Right atrium auricular region (tissue), 2 donors: ENCODE data around the gene ZNF507. TPM values are rescaled to one million over a fixed set of nuclear protein-coding genes. Genes with fewer than 3 reads are reported as not detected.

ENCODE experiments used
- DNase-seq: peaks from one replicate; pipeline ENCODE4 v3.0.0-alpha.2; 2019; ENCODE audit warnings: low spot score
- H3K27ac ChIP-seq, 2 donors: fragments of 200-600 bp; sonication (generic); 1 replicate in 1 of 2; 2 replicates in 1 of 2; pipeline ENCODE4 v1.5.1; 2016 to 2019
- H3K27me3 ChIP-seq, 2 donors: fragments of 200-600 bp; sonication (generic); one replicate each; pipeline versions ENCODE4 v1.5.1 to v1.6.0; 2017 to 2019
- H3K36me3 ChIP-seq: fragments of 200-600 bp; sonication (generic); one replicate; pipeline ENCODE4 v1.5.1; 2016
- H3K4me1 ChIP-seq, 2 donors: fragments of 200-600 bp; sonication (generic); one replicate each; pipeline versions ENCODE4 v1.5.1 to v1.6.0; 2017 to 2019
- H3K4me3 ChIP-seq, 2 donors: fragments of 200-600 bp; sonication (generic); 1 replicate in 1 of 2; 2 replicates in 1 of 2; pipeline ENCODE4 v1.5.1; 2017 to 2019; ENCODE audit warnings: mild to moderate bottlenecking in 1 of 2, moderate library complexity in 1 of 2
- H3K9me3 ChIP-seq, 2 donors: fragments of 200-600 bp; sonication (generic); one replicate each; pipeline ENCODE4 v1.5.1; 2019
- CTCF ChIP-seq, 2 donors: fragments of 200-600 bp; sonication (generic); IDR thresholded peaks; one replicate each; pipeline ENCODE4 v1.5.1; 2019; ENCODE audit warnings: antibody characterized with exemption in 2 of 2
- total RNA-seq, 2 donors: library from RNA; depleted of rRNA; stranded (reverse); fragments of >200 nt; gene quantifications; one replicate each; pipeline ENCODE4 v1.1.0, GENCODE V29; 2016

Gene ZNF507
- total RNA-seq, 2 donors from 2014 or later = 9.0 to 12.7 TPM

GRCh38 chr19:32333227-32333626, 12.2 kb upstream of the ZNF507 start:
- H3K4me1 ChIP-seq = no peaks in the 10 kb centered on the region
- H3K4me3 ChIP-seq = no peak overlapping the region
- H3K27ac ChIP-seq = no peak overlapping the region
- TF ChIP-seq CTCF (IDR thresholded peaks at IDR 0.05) = no peak
- H3K36me3 ChIP-seq = no peaks in the 10 kb centered on the region
- no peaks in the 10 kb centered on the region for H3K9me3 ChIP-seq
- no peak for DNase-seq
- no peaks in the 10 kb centered on the region for H3K27me3 ChIP-seq

- Histone ChIP-seq H3K4me3 (peak overlapping the region in 1 of 2 donors; percentile 28), H3K27me3 (no peaks in the 10 kb centered on the region)
- no peak for DNase-seq
These were observed 8.9 kb upstream of the ZNF507 start for GRCh38 chr19:32336259-32337083.

GRCh38 chr19:32337084-32337808, 8.2 kb upstream of the ZNF507 start:
- Histone ChIP-seq H3K27me3 (no peaks in the 10 kb centered on the region), H3K9me3 (no peaks in the 10 kb centered on the region), H3K4me1 (no peaks in the 10 kb centered on the region), H3K4me3 (peak overlapping the region; percentile 27 to 28), H3K36me3 (no peaks in the 10 kb centered on the region), H3K27ac (no peak overlapping the region)
- TF ChIP-seq CTCF (IDR thresholded peaks at IDR 0.05) = peak in 1 of 2 donors; percentile 0
- no peak for DNase-seq

More at GRCh38 chr19:32336259-32337083, 8.9 kb upstream of the ZNF507 start:
- H3K4me1 ChIP-seq = no peaks in the 10 kb centered on the region
- H3K36me3 ChIP-seq = no peaks in the 10 kb centered on the region
- peak in 1 of 2 donors; percentile 12 for TF ChIP-seq CTCF (IDR thresholded peaks at IDR 0.05)
- H3K27ac ChIP-seq = no peak overlapping the region
- H3K9me3 ChIP-seq = no peaks in the 10 kb centered on the region

- Histone ChIP-seq H3K27me3 (no peaks in the 10 kb centered on the region), H3K9me3 (no peaks in the 10 kb centered on the region), H3K4me1 (no peaks in the 10 kb centered on the region), H3K27ac (no peak overlapping the region), H3K36me3 (no peaks in the 10 kb centered on the region), H3K4me3 (no peak overlapping the region)
- DNase-seq = no peak
- TF ChIP-seq CTCF (IDR thresholded peaks at IDR 0.05) = no peak
These were observed 6.0 kb upstream of the ZNF507 start for GRCh38 chr19:32339423-32339822.

- Histone ChIP-seq H3K36me3 (no peaks in the 10 kb centered on the region), H3K4me3 (no peak overlapping the region), H3K9me3 (no peaks in the 10 kb centered on the region), H3K27ac (no peak overlapping the region), H3K27me3 (no peaks in the 10 kb centered on the region), H3K4me1 (no peaks in the 10 kb centered on the region)
- peak; percentile 46 to 76 for TF ChIP-seq CTCF (IDR thresholded peaks at IDR 0.05)
- peak; percentile 67 for DNase-seq
These were observed 5.2 kb upstream of the ZNF507 start for GRCh38 chr19:32339988-32340874.
